Cardiac muscle cell (in vitro differentiated cells and primary cell): Measurements from ENCODE around the gene NUP93. TPM values are rescaled to one million over a fixed set of nuclear protein-coding genes. Genes with fewer than 3 reads are reported as not detected.
"Not testable (repeated sequence)": the region's sequence is repeated elsewhere in the genome, so short reads cannot be mapped to it uniquely, and the experiment has no call there.

Source experiments
- DNase-seq, 2 donors: peaks; one replicate each; pipeline versions ENCODE4 v3.0.0 to v3.0.0-alpha.2; 2010 to 2017; ENCODE audit warnings: low read depth in 1 of 2, low spot score in 1 of 2
- H3K27ac ChIP-seq: fragments of 200-600 bp; sonication (generic); 2 replicates; pipeline ENCODE4 v1.5.1; 2016
- H3K27me3 ChIP-seq: fragments of 200-600 bp; sonication (generic); 2 replicates; pipeline ENCODE4 v1.6.0; 2016; ENCODE audit warnings: control low read depth
- H3K36me3 ChIP-seq: fragments of 200-600 bp; sonication (generic); 2 replicates; pipeline ENCODE4 v1.5.1; 2016; ENCODE audit warnings: control low read depth
- H3K4me1 ChIP-seq: fragments of 200-600 bp; sonication (generic); 2 replicates; pipeline ENCODE4 v1.8.1; 2017; ENCODE audit warnings: low read depth, mild to moderate bottlenecking, mixed run types
- H3K4me3 ChIP-seq: fragments of 200-600 bp; sonication (generic); 2 replicates; pipeline ENCODE4 v1.5.1; 2016; ENCODE audit warnings: mild to moderate bottlenecking
- H3K9me3 ChIP-seq: fragments of 200-600 bp; sonication (generic); 2 replicates; pipeline ENCODE4 v1.5.1; 2017; ENCODE audit warnings: low read depth, mild to moderate bottlenecking, control low read depth
- CTCF ChIP-seq: IDR thresholded peaks from 2 replicates; pipeline ENCODE4 v1.5.1; 2012; ENCODE audit warnings: low read depth, mild to moderate bottlenecking, low read length
- polyA plus RNA-seq: library from polyadenylated mRNA; unstranded; fragments of >200 nt; fragmentation: Nextera tagmentation; extraction: Ambion mirVana; gene quantifications from 2 replicates; pipeline ENCODE4 v1.2.1, GENCODE V29; 2016
- total RNA-seq: library from RNA; depleted of rRNA; stranded (reverse); fragments of >200 nt; gene quantifications from 2 replicates; pipeline ENCODE4 v1.2.3, GENCODE V29; 2016

The NUP93 gene
- total and polyA plus RNA-seq, 2 experiments from 2014 or later, result 110 to 127 TPM

- H3K36me3 ChIP-seq, result no peaks in the 10 kb centered on the region
- no peaks in the 10 kb centered on the region for H3K9me3 ChIP-seq
- H3K4me1 ChIP-seq, result no peaks in the 10 kb centered on the region
- no peak for DNase-seq
- TF ChIP-seq CTCF, result no peak
- H3K27me3 ChIP-seq, result no peaks in the 10 kb centered on the region
- no peak overlapping the region for H3K27ac ChIP-seq
- H3K4me3 ChIP-seq, result no peak overlapping the region
Measured at GRCh38 chr16:56710181-56710737, 19.7 kb upstream of the NUP93 start.

GRCh38 chr16:56711862-56712261 lies 18.1 kb upstream of the NUP93 start:
- Histone ChIP-seq H3K27ac (no peak overlapping the region), H3K9me3 (no peaks in the 10 kb centered on the region), H3K4me1 (no peaks in the 10 kb centered on the region), H3K27me3 (no peaks in the 10 kb centered on the region), H3K36me3 (no peaks in the 10 kb centered on the region), H3K4me3 (no peak overlapping the region)
- no peak for DNase-seq
- no peak for TF ChIP-seq CTCF

GRCh38 chr16:56713794-56714193 lies 16.1 kb upstream of the NUP93 start:
- Histone ChIP-seq H3K4me1 (no peaks in the 10 kb centered on the region), H3K9me3 (no peaks in the 10 kb centered on the region), H3K27me3 (no peaks in the 10 kb centered on the region), H3K27ac (no peak overlapping the region), H3K4me3 (no peak overlapping the region), H3K36me3 (no peaks in the 10 kb centered on the region)
- DNase-seq, result no peak
- no peak for TF ChIP-seq CTCF

- H3K27me3 ChIP-seq, result no peaks in the 10 kb centered on the region
- TF ChIP-seq CTCF, result no peak
Measured at GRCh38 chr16:56715126-56715525, 14.8 kb upstream of the NUP93 start.

GRCh38 chr16:56716761-56717160 lies 13.2 kb upstream of the NUP93 start:
- Histone ChIP-seq H3K27ac (no peak overlapping the region), H3K4me1 (no peaks in the 10 kb centered on the region), H3K4me3 (no peak overlapping the region), H3K27me3 (no peaks in the 10 kb centered on the region), H3K9me3 (no peaks in the 10 kb centered on the region), H3K36me3 (no peaks in the 10 kb centered on the region)
- no peak for TF ChIP-seq CTCF
- DNase-seq, result no peak

More at GRCh38 chr16:56715126-56715525, 14.8 kb upstream of the NUP93 start:
- no peak for DNase-seq
- H3K36me3 ChIP-seq, result no peaks in the 10 kb centered on the region
- H3K27ac ChIP-seq, result no peak overlapping the region
- H3K9me3 ChIP-seq, result no peaks in the 10 kb centered on the region
- H3K4me3 ChIP-seq, result no peak overlapping the region
- no peaks in the 10 kb centered on the region for H3K4me1 ChIP-seq

GRCh38 chr16:56717532-56717931 lies 12.4 kb upstream of the NUP93 start:
- not testable (repeated sequence) for DNase-seq, H3K36me3 ChIP-seq, H3K27me3 ChIP-seq, H3K9me3 ChIP-seq, H3K4me1 ChIP-seq, H3K27ac ChIP-seq, H3K4me3 ChIP-seq
